Upper lobe of left lung (tissue), 6 donors: ENCODE measurements around the gene PHF21A. TPM values are rescaled to one million over a fixed set of nuclear protein-coding genes. Genes with fewer than 3 reads are reported as not detected.

Experiments used
- ATAC-seq, 2 donors: fragments of 200-7000 bp; cut with Tn5 transposase; one replicate each; pipeline ENCODE4 v1.9.1; 2022; ENCODE audit warnings: mild to moderate bottlenecking in 2 of 2, moderate library complexity in 2 of 2; ENCODE audit not compliant: low FRiP score in 2 of 2
- DNase-seq, 2 donors: peaks; one replicate each; pipeline ENCODE4 v3.0.0-alpha.2; 2019 to 2020
- H3K27ac ChIP-seq, 4 donors: fragments of 200-600 bp; sonication (generic); one replicate each; pipeline ENCODE4 v1.5.1; 2016 to 2019
- H3K27me3 ChIP-seq, 4 donors: fragments of 200-600 bp; sonication (generic); one replicate each; pipeline ENCODE4 v1.5.1; 2017 to 2019
- H3K36me3 ChIP-seq, 4 donors: fragments of 200-600 bp; sonication (generic); one replicate each; pipeline ENCODE4 v1.5.1; 2016 to 2019
- H3K4me1 ChIP-seq, 4 donors: fragments of 200-600 bp; sonication (generic); one replicate each; pipeline ENCODE4 v1.5.1; 2018 to 2019
- H3K4me3 ChIP-seq, 4 donors: fragments of 200-600 bp; sonication (generic); one replicate each; pipeline ENCODE4 v1.5.1; 2017 to 2019; ENCODE audit warnings: mild to moderate bottlenecking in 2 of 4, moderate library complexity in 1 of 4
- H3K9me3 ChIP-seq, 4 donors: fragments of 200-600 bp; sonication (generic); one replicate each; pipeline ENCODE4 v1.5.1; 2018 to 2019
- EP300 ChIP-seq, 4 donors: sonication (generic); formaldehyde crosslinking; IDR thresholded peaks; one replicate each; pipeline ENCODE4 v1.5.1; 2017; ENCODE audit warnings: antibody characterized with exemption in 4 of 4, control low read depth in 2 of 4
- POLR2A ChIP-seq, 4 donors: fragments of 450-650 bp; IDR thresholded peaks; one replicate each; pipeline ENCODE4 v1.5.1; 2016 to 2017; ENCODE audit warnings: antibody characterized with exemption in 4 of 4, mild to moderate bottlenecking in 2 of 4
- POLR2AphosphoS5 ChIP-seq, 2 donors: sonication (generic); formaldehyde crosslinking; IDR thresholded peaks; one replicate each; pipeline ENCODE4 v1.5.1; 2017; ENCODE audit warnings: antibody characterized with exemption in 2 of 2
- WGBS, 2 donors: methylation state at CpG; one replicate each; pipeline ENCODE4 v1.1.5; 2017 to 2018; 5-methylcytosine and 5-hydroxymethylcytosine counted together
- total RNA-seq, 6 donors: library from RNA; depleted of rRNA in 4 of 6; stranded (reverse); fragments of >200 nt in 4 of 6; gene quantifications; one replicate each; pipeline versions ENCODE4 v1.1.0 to v1.2.1, GENCODE V29; 2016 to 2021
- TF ChIP-seq, protein P1 (sequence below), 6 experiments: fragments of 450-650 bp in 4 of 6; fragments of 200-600 bp in 2 of 6; sonication (generic) in 2 of 6; IDR thresholded peaks; one replicate each; pipeline ENCODE4 v1.5.1; 2016 to 2019; ENCODE audit warnings: antibody characterized with exemption in 6 of 6
- donor health status: DM: no; HTN: no; CAD: no; lungs with moderate emphysema.
- donor health status: DM: no; HTN: yes; CAD: no; lungs with severe emphysema.

The PHF21A gene
- total RNA-seq, 6 donors from 2014 or later, result 21.1 to 99.5 (median 52.2) TPM

DNA sequence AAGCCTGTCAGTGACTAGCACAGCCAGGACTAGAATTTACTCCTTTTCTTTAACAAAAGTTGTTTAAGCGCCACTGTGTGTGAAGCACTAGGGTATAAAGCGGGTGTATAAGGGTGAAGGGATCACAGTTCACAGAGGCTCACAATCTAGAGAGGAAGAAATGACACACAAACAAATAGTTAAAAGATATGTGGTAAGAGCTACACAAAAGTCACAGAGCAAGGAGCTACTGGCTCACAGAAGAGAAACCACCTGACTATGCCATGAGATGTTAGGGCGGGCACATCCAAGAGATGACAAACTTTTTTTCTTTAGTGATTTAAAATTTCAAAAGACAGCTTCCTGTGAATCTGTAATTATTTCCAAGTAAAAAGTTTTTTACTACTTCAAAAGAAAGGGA is 55.6 kb downstream of the PHF21A start:
- H3K27me3 ChIP-seq, result no peaks in the 10 kb centered on the region
- H3K36me3 ChIP-seq, result peaks cover 0 to 12% (median 2%) of the 10 kb centered on the region in 4 donors
- no peak for ATAC-seq
- 95 to 100% methylated on average over 3 of the region's 3 CpGs for WGBS, 2 donors
- no peak for TF ChIP-seq POLR2AphosphoS5 (IDR thresholded peaks at IDR 0.05)
- TF ChIP-seq EP300 (IDR thresholded peaks at IDR 0.05), result no peak
- TF ChIP-seq, protein P1, sequence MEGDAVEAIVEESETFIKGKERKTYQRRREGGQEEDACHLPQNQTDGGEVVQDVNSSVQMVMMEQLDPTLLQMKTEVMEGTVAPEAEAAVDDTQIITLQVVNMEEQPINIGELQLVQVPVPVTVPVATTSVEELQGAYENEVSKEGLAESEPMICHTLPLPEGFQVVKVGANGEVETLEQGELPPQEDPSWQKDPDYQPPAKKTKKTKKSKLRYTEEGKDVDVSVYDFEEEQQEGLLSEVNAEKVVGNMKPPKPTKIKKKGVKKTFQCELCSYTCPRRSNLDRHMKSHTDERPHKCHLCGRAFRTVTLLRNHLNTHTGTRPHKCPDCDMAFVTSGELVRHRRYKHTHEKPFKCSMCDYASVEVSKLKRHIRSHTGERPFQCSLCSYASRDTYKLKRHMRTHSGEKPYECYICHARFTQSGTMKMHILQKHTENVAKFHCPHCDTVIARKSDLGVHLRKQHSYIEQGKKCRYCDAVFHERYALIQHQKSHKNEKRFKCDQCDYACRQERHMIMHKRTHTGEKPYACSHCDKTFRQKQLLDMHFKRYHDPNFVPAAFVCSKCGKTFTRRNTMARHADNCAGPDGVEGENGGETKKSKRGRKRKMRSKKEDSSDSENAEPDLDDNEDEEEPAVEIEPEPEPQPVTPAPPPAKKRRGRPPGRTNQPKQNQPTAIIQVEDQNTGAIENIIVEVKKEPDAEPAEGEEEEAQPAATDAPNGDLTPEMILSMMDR (IDR thresholded peaks at IDR 0.05), result no peak
- no peak for TF ChIP-seq POLR2A (IDR thresholded peaks at IDR 0.05)
- no peak overlapping the region for H3K4me3 ChIP-seq
- no peaks in the 10 kb centered on the region for H3K4me1 ChIP-seq
- DNase-seq, result no peak
- no peaks in the 10 kb centered on the region for H3K9me3 ChIP-seq
- H3K27ac ChIP-seq, result no peak overlapping the region

DNA sequence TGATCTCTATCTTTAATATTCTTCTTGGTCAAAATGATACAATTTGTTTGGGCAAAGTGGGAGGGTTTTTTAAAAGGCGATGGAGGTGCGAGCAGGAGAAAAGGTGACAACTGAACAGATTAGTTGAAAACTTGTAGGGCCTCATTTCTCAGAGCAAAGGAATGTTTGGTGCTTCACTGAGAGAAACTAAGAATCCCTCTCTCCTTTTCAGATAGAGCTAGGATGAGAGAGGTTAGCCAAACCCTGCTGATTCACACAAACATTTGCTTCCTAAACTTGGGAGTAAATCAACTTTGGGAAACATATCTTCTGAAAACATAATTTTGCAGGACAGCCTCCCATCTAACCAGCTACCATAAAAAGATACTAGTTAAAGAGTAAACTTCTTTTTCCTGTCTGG is 57.0 kb downstream of the PHF21A start:
- no peaks in the 10 kb centered on the region for H3K9me3 ChIP-seq
- TF ChIP-seq POLR2A (IDR thresholded peaks at IDR 0.05) (no peak), EP300 (IDR thresholded peaks at IDR 0.05) (no peak), POLR2AphosphoS5 (IDR thresholded peaks at IDR 0.05) (no peak)
- TF ChIP-seq, protein P1 (IDR thresholded peaks at IDR 0.05), result no peak
- 84 to 90% methylated on average over 2 of the region's 2 CpGs for WGBS, 2 donors

GRCh38 chr11:46063138-46063537 is 58.1 kb downstream of the PHF21A start:
- WGBS, 2 donors, result 84 to 94% methylated on average over 3 of the region's 3 CpGs

More for the DNA sequence above, 57.0 kb downstream of the PHF21A start:
- H3K36me3 ChIP-seq, result peaks cover 0 to 12% (median under 1%) of the 10 kb centered on the region in 4 donors
- no peak overlapping the region for H3K4me3 ChIP-seq
- DNase-seq, result no peak
- no peaks in the 10 kb centered on the region for H3K27me3 ChIP-seq
- H3K4me1 ChIP-seq, result no peaks in the 10 kb centered on the region
- no peak for ATAC-seq
- H3K27ac ChIP-seq, result no peak overlapping the region

DNA sequence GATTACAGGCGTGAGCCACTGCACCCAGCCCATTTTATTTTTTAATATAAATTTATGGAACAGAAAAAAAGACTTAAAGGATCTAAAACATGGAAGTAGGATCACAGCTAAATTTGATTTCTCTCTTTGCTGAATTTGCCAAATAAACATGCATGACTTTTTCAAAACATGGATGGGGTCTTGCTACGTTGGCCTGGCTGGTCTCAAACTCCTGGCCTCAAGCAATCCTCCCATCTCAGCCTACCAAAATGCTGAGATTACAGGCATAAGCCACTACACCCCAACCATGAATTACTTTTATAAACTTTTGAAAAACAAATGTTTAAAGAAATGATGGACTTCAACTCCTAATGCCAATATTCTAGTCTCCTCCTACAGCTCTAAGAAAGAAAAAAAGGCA is 61.2 kb downstream of the PHF21A start:
- 98 to 100% methylated on average over 2 of the region's 2 CpGs for WGBS, 2 donors
- Histone ChIP-seq H3K4me3 (no peak overlapping the region), H3K36me3 (peaks cover 0 to 3% (median 0%) of the 10 kb centered on the region in 4 donors), H3K27me3 (no peaks in the 10 kb centered on the region), H3K9me3 (no peaks in the 10 kb centered on the region), H3K4me1 (peaks cover 0 to 3% (median 0%) of the 10 kb centered on the region in 4 donors), H3K27ac (no peak overlapping the region)
- ATAC-seq (no peak), DNase-seq (no peak)
- TF ChIP-seq EP300 (IDR thresholded peaks at IDR 0.05) (no peak), POLR2A (IDR thresholded peaks at IDR 0.05) (no peak), POLR2AphosphoS5 (IDR thresholded peaks at IDR 0.05) (no peak)
- TF ChIP-seq, protein P1 (IDR thresholded peaks at IDR 0.05), result no peak

More at GRCh38 chr11:46063138-46063537, 58.1 kb downstream of the PHF21A start:
- Histone ChIP-seq H3K36me3 (peaks cover 0 to 12% (median 0%) of the 10 kb centered on the region in 4 donors), H3K27me3 (no peaks in the 10 kb centered on the region), H3K4me1 (no peaks in the 10 kb centered on the region), H3K4me3 (no peak overlapping the region), H3K9me3 (no peaks in the 10 kb centered on the region), H3K27ac (no peak overlapping the region)
- no peak for DNase-seq
- TF ChIP-seq POLR2AphosphoS5 (IDR thresholded peaks at IDR 0.05) (no peak), EP300 (IDR thresholded peaks at IDR 0.05) (no peak)
- ATAC-seq, result no peak

GRCh38 chr11:46057489-46057888 is 63.8 kb downstream of the PHF21A start:
- Histone ChIP-seq H3K27ac (no peak overlapping the region), H3K27me3 (no peaks in the 10 kb centered on the region), H3K4me3 (no peak overlapping the region), H3K4me1 (peaks cover 0 to 3% (median 0%) of the 10 kb centered on the region in 4 donors), H3K9me3 (no peaks in the 10 kb centered on the region), H3K36me3 (peaks cover 0 to 8% (median 0%) of the 10 kb centered on the region in 4 donors)
- DNase-seq (no peak), ATAC-seq (no peak)
- 77 to 93% methylated on average over 2 of the region's 2 CpGs for WGBS, 2 donors
- TF ChIP-seq EP300 (IDR thresholded peaks at IDR 0.05) (no peak), POLR2AphosphoS5 (IDR thresholded peaks at IDR 0.05) (no peak), POLR2A (IDR thresholded peaks at IDR 0.05) (no peak)
- TF ChIP-seq, protein P1 (IDR thresholded peaks at IDR 0.05), result no peak
